Activated CD4-positive, alpha-beta T cell treated with anti-CD3 and anti-CD28 coated beads, Interleukin-2, amount 10 ng/mL, durations not matched to agents 7 days and 5 days (primary cell): ENCODE results near the gene BEST4. TPM values are rescaled to one million over a fixed set of nuclear protein-coding genes. Genes with fewer than 3 reads are reported as not detected.
"Not testable (repeated sequence)": the region's sequence is repeated elsewhere in the genome, so short reads cannot be mapped to it uniquely, and the experiment has no call there.

Experiments used
- CTCF ChIA-PET: fragments of 350-600 bp; sonication (Branson Sonifier 250); formaldehyde crosslinking; loops from one replicate; lab custom pipeline; 2021; ENCODE audit warnings: antibody characterized with exemption; lab: Charles Lee
- POLR2A ChIA-PET: fragments of 350-600 bp; sonication (Branson Sonifier 250); formaldehyde crosslinking; loops from one replicate; lab custom pipeline; 2021; ENCODE audit warnings: antibody characterized with exemption; lab: Charles Lee
- DNase-seq: peaks from one replicate; pipeline ENCODE4 v3.0.0-alpha.2; 2020
- H3K27ac Mint-ChIP-seq: one replicate; pipeline ENCODE4 v1.8.0; 2021; ENCODE audit warnings: mild to moderate bottlenecking, moderate library complexity, mixed read lengths
- H3K27me3 Mint-ChIP-seq: one replicate; pipeline ENCODE4 v1.8.0; 2021; ENCODE audit warnings: mixed read lengths
- H3K36me3 Mint-ChIP-seq: one replicate; pipeline ENCODE4 v1.8.0; 2021; ENCODE audit warnings: low read depth, mixed read lengths
- H3K4me1 Mint-ChIP-seq: one replicate; pipeline ENCODE4 v1.8.0; 2021; ENCODE audit warnings: mixed read lengths
- H3K4me3 Mint-ChIP-seq: one replicate; pipeline ENCODE4 v1.8.0; 2021; ENCODE audit warnings: mild to moderate bottlenecking, moderate library complexity, mixed read lengths
- H3K9me3 Mint-ChIP-seq: one replicate; pipeline ENCODE4 v1.8.0; 2021; ENCODE audit warnings: mixed read lengths
- total RNA-seq, 2 experiments: library from RNA; stranded (reverse); gene quantifications; one replicate each; pipeline ENCODE4 v1.2.3, GENCODE V29; 2021

Gene BEST4
- total RNA-seq, 2 experiments from 2014 or later, result 0.42 to 0.55 TPM

- no peak for DNase-seq
- Mint-ChIP-seq H3K27me3 (no peaks in the 10 kb centered on the region), H3K4me1 (peaks cover 81% of the 10 kb centered on the region), H3K27ac (peak overlapping the region; percentile 100), H3K36me3 (peaks cover 70% of the 10 kb centered on the region), H3K9me3 (no peaks in the 10 kb centered on the region), H3K4me3 (no peak overlapping the region)
- ChIA-PET CTCF (interaction anchor here (1.3 to 2.2 kb wide), 2 partner anchors 12 to 31 kb away, joined by 4 to 5 read pairs; partner anchors contain the start of gene RPS8), POLR2A (no interaction called here)
These were observed 18.2 kb upstream of the BEST4 start for GRCh38 chr1:44806025-44806703.

- Mint-ChIP-seq H3K4me3 (no peak overlapping the region), H3K27me3 (no peaks in the 10 kb centered on the region), H3K36me3 (peaks cover 72% of the 10 kb centered on the region), H3K27ac (peak overlapping the region; percentile 76), H3K4me1 (peaks cover 74% of the 10 kb centered on the region), H3K9me3 (no peaks in the 10 kb centered on the region)
- ChIA-PET CTCF (interaction anchor here (0.6 to 2.2 kb wide), 2 partner anchors 8 to 30 kb away, joined by 3 to 5 read pairs; partner anchors contain the start of gene RPS8), POLR2A (no interaction called here)
- DNase-seq, result no peak
These were observed 17.5 kb upstream of the BEST4 start for GRCh38 chr1:44805311-44806024.

GRCh38 chr1:44803312-44804095 lies 15.5 kb upstream of the BEST4 start:
- Mint-ChIP-seq H3K27me3 (no peaks in the 10 kb centered on the region), H3K9me3 (no peaks in the 10 kb centered on the region), H3K27ac (peak overlapping the region; percentile 76), H3K4me3 (peak overlapping the region; percentile 80), H3K36me3 (peaks cover 62% of the 10 kb centered on the region), H3K4me1 (peaks cover 69% of the 10 kb centered on the region)
- ChIA-PET POLR2A (no interaction called here), CTCF (no interaction called here)
- DNase-seq, result no peak

GRCh38 chr1:44803062-44803311 lies 15.0 kb upstream of the BEST4 start:
- Mint-ChIP-seq H3K36me3 (peaks cover 58% of the 10 kb centered on the region), H3K4me1 (peaks cover 68% of the 10 kb centered on the region), H3K27ac (peak overlapping the region; percentile 76), H3K4me3 (peak overlapping the region; percentile 80), H3K9me3 (no peaks in the 10 kb centered on the region), H3K27me3 (no peaks in the 10 kb centered on the region)
- ChIA-PET CTCF (no interaction called here), POLR2A (no interaction called here)
- no peak for DNase-seq

GRCh38 chr1:44802306-44803061 lies 14.5 kb upstream of the BEST4 start:
- DNase-seq, result no peak
- Mint-ChIP-seq H3K4me3 (peak overlapping the region; percentile 80), H3K27ac (peak overlapping the region; percentile 76), H3K36me3 (peaks cover 54% of the 10 kb centered on the region), H3K4me1 (peaks cover 63% of the 10 kb centered on the region), H3K9me3 (no peaks in the 10 kb centered on the region), H3K27me3 (no peaks in the 10 kb centered on the region)
- ChIA-PET CTCF (no interaction called here), POLR2A (no interaction called here)

GRCh38 chr1:44801491-44802305 lies 13.7 kb upstream of the BEST4 start:
- peak; percentile 48 for DNase-seq
- POLR2A ChIA-PET, result interaction anchor here (0.7 to 2.4 kb wide), 5 partner anchors 7 to 209 kb away, joined by 3 to 33 read pairs (median 11); partner anchors contain the start of genes BTBD19 and RNU5D-1

GRCh38 chr1:44799770-44800584 lies 12.0 kb upstream of the BEST4 start, which contains the start of gene PLK3:
TSS of gene PLK3 (plus strand) at chr1:44800377. CDS start at chr1:44800464, 87 bp downstream.
- ChIA-PET POLR2A (interaction anchor here (0.7 to 2.4 kb wide), 8 partner anchors 9 to 212 kb away, joined by 3 to 33 read pairs (median 6); partner anchors contain the start of genes BEST4, BTBD19, RNU5D-1 and UROD), CTCF (interaction anchor here (0.7 to 3.3 kb wide), 23 partner anchors 9 to 503 kb away, joined by 3 to 33 read pairs (median 5); partner anchors contain the start of genes BEST4, BTBD19, RNU5D-1 and UROD)
- H3K4me1 Mint-ChIP-seq, result peaks cover 44% of the 10 kb centered on the region
- H3K27me3 Mint-ChIP-seq, result no peaks in the 10 kb centered on the region
- H3K27ac Mint-ChIP-seq, result peak within 1 kb of the TSS; percentile 100
- no peaks in the 10 kb centered on the region for H3K9me3 Mint-ChIP-seq
- H3K36me3 Mint-ChIP-seq, result peaks cover 36% of the 10 kb centered on the region
- peak within 1 kb of the TSS; percentile 80 for H3K4me3 Mint-ChIP-seq
- peak; percentile 99 for DNase-seq

More at GRCh38 chr1:44801491-44802305, 13.7 kb upstream of the BEST4 start:
- Mint-ChIP-seq H3K27ac (peak overlapping the region; percentile 93), H3K9me3 (no peaks in the 10 kb centered on the region), H3K27me3 (no peaks in the 10 kb centered on the region), H3K4me1 (peaks cover 55% of the 10 kb centered on the region), H3K36me3 (peaks cover 46% of the 10 kb centered on the region), H3K4me3 (peak overlapping the region; percentile 80)
- CTCF ChIA-PET, result interaction anchor here (0.6 to 3.3 kb wide), 4 partner anchors 7 to 106 kb away, joined by 3 to 33 read pairs (median 20); partner anchors contain the start of gene BTBD19

GRCh38 chr1:44798481-44799365 lies 10.8 kb upstream of the BEST4 start:
- ChIA-PET CTCF (interaction anchor here (0.6 to 3.3 kb wide), 5 partner anchors 9 to 39 kb away, joined by 3 to 33 read pairs (median 10); partner anchors contain the start of genes BEST4 and BTBD19), POLR2A (no interaction called here)
- Mint-ChIP-seq H3K4me3 (peak overlapping the region; percentile 80), H3K27me3 (no peaks in the 10 kb centered on the region), H3K36me3 (peaks cover 25% of the 10 kb centered on the region), H3K9me3 (no peaks in the 10 kb centered on the region), H3K4me1 (peaks cover 36% of the 10 kb centered on the region), H3K27ac (peak overlapping the region; percentile 100)
- DNase-seq, result no peak

GRCh38 chr1:44797886-44798285 lies 9.9 kb upstream of the BEST4 start:
- CTCF ChIA-PET, result interaction anchor here (0.7 to 1.6 kb wide), 2 partner anchors 67 to 202 kb away, joined by 3 to 5 read pairs; partner anchors contain the start of gene RNU5D-1
- DNase-seq, H3K9me3 Mint-ChIP-seq, POLR2A ChIA-PET, H3K27me3 Mint-ChIP-seq, H3K4me3 Mint-ChIP-seq: not testable (repeated sequence)
- Mint-ChIP-seq H3K4me1 (peaks cover 31% of the 10 kb centered on the region), H3K27ac (peak overlapping the region; percentile 73), H3K36me3 (peaks cover 17% of the 10 kb centered on the region)
